Subcutaneous abdominal adipose tissue (tissue), 5 donors: ENCODE measurements around the gene FAM9A.

Experiments used
- H3K27ac ChIP-seq: one replicate; pipeline ENCODE4 v1.7.0; 2013; ENCODE audit warnings: low read depth, mild to moderate bottlenecking, inconsistent platforms, low read length, moderate library complexity
- H3K27me3 ChIP-seq, 5 donors: one replicate each; pipeline ENCODE4 v1.7.0; 2013; ENCODE audit warnings: low read length in 5 of 5, inconsistent platforms in 1 of 5; ENCODE audit not compliant: control insufficient read depth in 5 of 5, insufficient read depth in 4 of 5
- H3K36me3 ChIP-seq, 5 donors: one replicate each; pipeline ENCODE4 v1.7.0; 2013; ENCODE audit warnings: low read length in 5 of 5; ENCODE audit not compliant: control insufficient read depth in 5 of 5, insufficient read depth in 5 of 5
- H3K4me1 ChIP-seq, 5 donors: one replicate each; pipeline ENCODE4 v1.7.0; 2013; ENCODE audit warnings: low read length in 5 of 5, mild to moderate bottlenecking in 3 of 5, moderate library complexity in 1 of 5; ENCODE audit not compliant: control insufficient read depth in 5 of 5, insufficient read depth in 5 of 5
- H3K4me3 ChIP-seq, 5 donors: one replicate each; pipeline ENCODE4 v1.7.0; 2013; ENCODE audit warnings: low read length in 5 of 5, low read depth in 1 of 5
- H3K9ac ChIP-seq, 5 donors: one replicate each; pipeline ENCODE4 v1.7.0; 2013; ENCODE audit warnings: low read length in 5 of 5, mild to moderate bottlenecking in 4 of 5, moderate library complexity in 3 of 5
- H3K9me3 ChIP-seq, 5 donors: one replicate each; pipeline ENCODE4 v1.7.0; 2013; ENCODE audit warnings: low read length in 5 of 5; ENCODE audit not compliant: control insufficient read depth in 5 of 5
- donor health status: healthy.
- donor health status: healthy.
- donor health status: healthy.
- donor health status: healthy.
- donor health status: healthy.

The FAM9A gene

GRCh38 chrX:8748855-8749254, 52.3 kb downstream of the FAM9A start:
- Histone ChIP-seq H3K36me3 (no peaks in the 10 kb centered on the region), H3K4me1 (no peaks in the 10 kb centered on the region), H3K27me3 (peaks cover 0 to 7% (median 2%) of the 10 kb centered on the region in 5 donors), H3K27ac (no peak overlapping the region), H3K9ac (no peak overlapping the region), H3K4me3 (no peak overlapping the region), H3K9me3 (no peaks in the 10 kb centered on the region)

DNA sequence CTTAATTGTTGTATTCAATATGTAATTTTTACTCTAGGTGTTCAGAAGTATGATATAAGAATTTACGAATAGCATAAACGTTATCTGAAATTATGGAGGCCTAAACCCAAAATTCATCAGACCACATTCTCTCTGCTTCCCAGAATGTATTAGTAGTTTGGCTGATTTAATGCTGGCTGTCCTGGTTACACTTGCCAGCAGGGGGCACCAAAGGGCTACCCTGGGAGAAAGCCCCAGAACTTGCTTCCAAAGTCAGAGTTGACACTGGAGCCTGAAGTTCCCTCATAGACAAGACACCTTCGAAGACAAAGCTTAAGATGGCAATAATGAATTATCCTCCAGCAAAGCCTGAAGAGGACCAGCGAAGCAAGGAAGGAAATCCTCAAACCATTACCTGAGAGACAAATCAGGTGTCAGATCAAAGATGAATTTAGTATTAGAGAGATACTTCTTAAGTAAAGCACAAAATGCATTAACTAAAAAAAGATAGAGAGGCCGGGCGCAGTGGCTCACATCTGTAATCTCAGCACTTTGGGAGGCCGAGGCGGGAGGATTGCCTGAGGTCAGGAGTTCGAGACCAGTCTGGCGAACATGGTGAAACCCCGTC, 58.0 kb downstream of the FAM9A start:
- H3K4me3 ChIP-seq = no peak overlapping the region
- H3K9me3 ChIP-seq = no peaks in the 10 kb centered on the region
- no peak overlapping the region for H3K9ac ChIP-seq
- H3K27me3 ChIP-seq = peaks cover 0 to 8% (median 2%) of the 10 kb centered on the region in 5 donors
- H3K36me3 ChIP-seq = no peaks in the 10 kb centered on the region
- no peaks in the 10 kb centered on the region for H3K4me1 ChIP-seq
- H3K27ac ChIP-seq = no peak overlapping the region

DNA sequence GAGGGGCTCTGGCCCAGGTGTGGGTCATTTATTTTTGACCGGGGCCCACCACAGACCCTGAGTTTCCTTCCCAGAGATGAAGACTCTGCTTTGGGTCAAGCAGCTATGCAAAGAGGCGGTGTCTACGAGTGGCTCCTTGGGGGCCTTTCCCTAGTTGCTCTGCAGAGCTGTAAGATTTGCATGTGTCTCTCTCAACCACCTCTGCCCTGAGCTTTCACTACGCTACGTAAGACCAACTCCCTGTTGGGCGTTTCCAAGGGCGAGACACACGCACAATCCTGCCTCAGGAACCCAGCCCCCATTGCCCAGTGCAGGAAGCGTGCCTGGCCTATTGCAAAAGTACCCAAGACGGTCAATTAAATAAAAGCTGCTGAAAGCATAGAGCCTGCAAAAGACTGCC, 59.2 kb downstream of the FAM9A start:
- no peak overlapping the region for H3K9ac ChIP-seq
- H3K9me3 ChIP-seq = no peaks in the 10 kb centered on the region
- H3K36me3 ChIP-seq = no peaks in the 10 kb centered on the region
- peaks cover 0 to 8% (median 2%) of the 10 kb centered on the region in 5 donors for H3K27me3 ChIP-seq
- H3K27ac ChIP-seq = no peak overlapping the region
- no peaks in the 10 kb centered on the region for H3K4me1 ChIP-seq
- H3K4me3 ChIP-seq = no peak overlapping the region
